DOHH2 (cell line): ENCODE data around the gene ACTR6.

Experiments used
- H3F3A ChIP-seq: fragments of 200-600 bp; sonication (generic), shearing (Covaris generic); 2 replicates; pipeline ENCODE4 v1.6.0; 2016; ENCODE audit warnings: antibody characterized with exemption, mild to moderate bottlenecking; ENCODE audit not compliant: control insufficient read depth, insufficient read depth
- H3K27ac ChIP-seq: fragments of 200-600 bp; sonication (generic); 2 replicates; pipeline ENCODE4 v1.5.1; 2014; ENCODE audit warnings: low read depth, mild to moderate bottlenecking, low read length, moderate library complexity
- H3K27me3 ChIP-seq: fragments of 200-600 bp; sonication (generic); 2 replicates; pipeline ENCODE4 v1.6.1; 2014; ENCODE audit warnings: mild to moderate bottlenecking, low read length, mixed read lengths; ENCODE audit not compliant: control insufficient read depth
- H3K36me3 ChIP-seq: fragments of 200-600 bp; sonication (generic); 2 replicates; pipeline ENCODE4 v1.6.1; 2014; ENCODE audit warnings: mild to moderate bottlenecking, low read length, moderate library complexity, mixed read lengths; ENCODE audit not compliant: control insufficient read depth
- H3K4me1 ChIP-seq: fragments of 200-600 bp; sonication (generic); 2 replicates; pipeline ENCODE4 v1.6.1; 2014; ENCODE audit warnings: mild to moderate bottlenecking, low read length, mixed read lengths; ENCODE audit not compliant: control insufficient read depth
- H3K4me2 ChIP-seq: fragments of 200-600 bp; sonication (generic); 2 replicates; pipeline ENCODE4 v1.6.0; 2014; ENCODE audit warnings: mild to moderate bottlenecking, low read length, moderate library complexity
- H3K4me3 ChIP-seq: fragments of 200-600 bp; sonication (generic); 2 replicates; pipeline ENCODE4 v1.5.1; 2014; ENCODE audit warnings: mild to moderate bottlenecking, low read length, mixed read lengths
- H3K79me2 ChIP-seq: fragments of 200-600 bp; sonication (generic); 2 replicates; pipeline ENCODE4 v1.6.1; 2014; ENCODE audit warnings: mild to moderate bottlenecking, low read length, mixed read lengths; ENCODE audit not compliant: control insufficient read depth
- H3K9me2 ChIP-seq: fragments of 200-600 bp; sonication (generic); replicated peaks from 2 replicates; pipeline ENCODE4 v1.6.1; 2014; ENCODE audit warnings: mild to moderate bottlenecking, low read length, mixed read lengths; ENCODE audit not compliant: control insufficient read depth
- H3K9me3 ChIP-seq: fragments of 200-600 bp; sonication (generic); 2 replicates; pipeline ENCODE4 v1.6.1; 2014; ENCODE audit warnings: antibody characterized with exemption, low read length, mixed read lengths; ENCODE audit not compliant: control insufficient read depth, insufficient read depth
- H4K20me1 ChIP-seq: fragments of 200-600 bp; sonication (generic); 2 replicates; pipeline ENCODE4 v1.6.0; 2014; ENCODE audit warnings: low read depth, mild to moderate bottlenecking, antibody characterized with exemption, low read length, moderate library complexity; ENCODE audit not compliant: control insufficient read depth, insufficient read depth
- EZH2phosphoT487 ChIP-seq: fragments of 200-600 bp; sonication (generic); IDR thresholded peaks from 2 replicates; pipeline ENCODE4 v1.6.1; 2017; ENCODE audit warnings: borderline replicate concordance, mild to moderate bottlenecking, antibody characterized with exemption, low read length, moderate library complexity, mixed read lengths
- TF ChIP-seq, protein P1 (sequence below): fragments of 200-600 bp; sonication (generic); IDR thresholded peaks from one replicate; pipeline ENCODE4 v1.5.1; 2014; ENCODE audit warnings: antibody characterized with exemption, mild to moderate bottlenecking, low read depth, low read length; ENCODE audit not compliant: poor library complexity, severe bottlenecking

Gene ACTR6

DNA sequence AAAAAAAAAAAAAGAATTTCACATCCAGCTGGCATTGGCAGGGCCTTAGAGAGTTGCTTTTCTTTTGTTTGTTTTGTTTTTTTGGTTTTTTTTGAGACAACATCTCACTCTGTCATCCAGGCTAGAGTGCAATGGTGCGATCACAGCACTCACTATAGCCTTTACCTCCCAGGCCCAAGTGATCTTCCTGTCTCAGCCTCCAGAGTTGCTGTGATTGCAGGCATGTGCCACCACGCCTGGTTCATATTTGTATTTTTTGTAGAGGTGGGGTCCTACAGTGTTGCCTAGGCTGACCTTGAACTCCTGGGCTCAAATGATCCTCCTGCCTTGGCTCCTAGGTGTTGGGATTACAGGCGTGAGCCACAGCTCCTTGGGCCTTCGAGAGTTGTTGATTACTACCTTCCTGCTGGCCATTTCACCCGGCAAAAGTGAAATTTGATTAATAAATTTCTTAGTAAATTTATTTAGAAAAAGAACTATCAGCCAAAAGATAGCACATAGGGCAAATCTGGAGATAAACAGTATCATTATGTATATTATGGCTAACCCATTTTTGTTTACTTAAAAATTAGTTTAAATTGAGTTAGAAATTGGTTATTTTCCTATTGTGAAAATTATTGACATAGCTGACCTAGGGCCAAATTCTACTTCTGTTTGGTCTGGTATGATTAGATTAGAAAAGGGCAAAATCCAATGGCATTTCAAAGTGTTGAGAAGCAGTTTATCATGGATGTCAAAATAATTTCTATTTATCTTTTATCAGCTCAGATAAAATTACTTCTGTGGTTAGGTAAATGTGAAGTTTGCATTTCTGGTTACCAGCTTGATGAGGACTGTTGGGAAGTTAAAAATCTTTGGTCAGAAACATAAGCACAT is 12.6 kb downstream of the ACTR6 start:
- no peaks in the 10 kb centered on the region for H4K20me1 ChIP-seq
- H3K4me1 ChIP-seq: no peaks in the 10 kb centered on the region
- H3F3A ChIP-seq: peaks cover 4% of the 10 kb centered on the region; the same call in 1 of the 2 replicates
- H3K27ac ChIP-seq: no peak overlapping the region
- no peaks in the 10 kb centered on the region for H3K9me3 ChIP-seq
- TF ChIP-seq EZH2phosphoT487: no peak
- TF ChIP-seq, protein P1, sequence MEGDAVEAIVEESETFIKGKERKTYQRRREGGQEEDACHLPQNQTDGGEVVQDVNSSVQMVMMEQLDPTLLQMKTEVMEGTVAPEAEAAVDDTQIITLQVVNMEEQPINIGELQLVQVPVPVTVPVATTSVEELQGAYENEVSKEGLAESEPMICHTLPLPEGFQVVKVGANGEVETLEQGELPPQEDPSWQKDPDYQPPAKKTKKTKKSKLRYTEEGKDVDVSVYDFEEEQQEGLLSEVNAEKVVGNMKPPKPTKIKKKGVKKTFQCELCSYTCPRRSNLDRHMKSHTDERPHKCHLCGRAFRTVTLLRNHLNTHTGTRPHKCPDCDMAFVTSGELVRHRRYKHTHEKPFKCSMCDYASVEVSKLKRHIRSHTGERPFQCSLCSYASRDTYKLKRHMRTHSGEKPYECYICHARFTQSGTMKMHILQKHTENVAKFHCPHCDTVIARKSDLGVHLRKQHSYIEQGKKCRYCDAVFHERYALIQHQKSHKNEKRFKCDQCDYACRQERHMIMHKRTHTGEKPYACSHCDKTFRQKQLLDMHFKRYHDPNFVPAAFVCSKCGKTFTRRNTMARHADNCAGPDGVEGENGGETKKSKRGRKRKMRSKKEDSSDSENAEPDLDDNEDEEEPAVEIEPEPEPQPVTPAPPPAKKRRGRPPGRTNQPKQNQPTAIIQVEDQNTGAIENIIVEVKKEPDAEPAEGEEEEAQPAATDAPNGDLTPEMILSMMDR: no peak
- no peaks in the 10 kb centered on the region for H3K9me2 ChIP-seq
- H3K27me3 ChIP-seq: no peaks in the 10 kb centered on the region
- no peak overlapping the region for H3K4me3 ChIP-seq
- no peaks in the 10 kb centered on the region for H3K79me2 ChIP-seq
- no peak overlapping the region for H3K4me2 ChIP-seq
- peaks cover 56% of the 10 kb centered on the region for H3K36me3 ChIP-seq

DNA sequence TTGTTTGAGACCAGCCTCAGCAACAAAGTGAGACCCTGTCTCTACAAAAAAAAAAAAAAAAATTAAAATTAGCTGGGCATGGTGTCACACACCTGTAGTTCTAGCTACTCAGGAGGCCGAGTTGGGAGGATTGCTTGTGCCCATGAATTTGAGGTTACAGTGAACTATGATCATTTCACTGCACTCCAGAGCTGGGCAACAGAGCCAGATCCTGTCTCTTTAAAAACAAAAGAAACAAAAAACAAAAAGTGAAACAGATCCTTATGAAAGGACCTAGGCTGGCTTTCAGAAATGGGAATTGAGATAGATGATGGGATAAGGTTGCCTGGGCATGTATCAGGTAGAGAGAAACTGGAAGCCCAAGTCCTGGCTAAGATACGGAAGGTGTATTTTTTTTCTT is 13.9 kb downstream of the ACTR6 start:
- Histone ChIP-seq H3K27me3 (no peaks in the 10 kb centered on the region), H3K27ac (no peak overlapping the region), H3K9me3 (no peaks in the 10 kb centered on the region), H3K4me1 (no peaks in the 10 kb centered on the region), H3K79me2 (no peaks in the 10 kb centered on the region), H3K4me2 (no peak overlapping the region), H3F3A (peaks cover 4% of the 10 kb centered on the region; the same call in 1 of the 2 replicates), H3K9me2 (no peaks in the 10 kb centered on the region), H3K4me3 (no peak overlapping the region), H3K36me3 (peaks cover 57% of the 10 kb centered on the region), H4K20me1 (no peaks in the 10 kb centered on the region)
- TF ChIP-seq, protein P1: no peak
- no peak for TF ChIP-seq EZH2phosphoT487

DNA sequence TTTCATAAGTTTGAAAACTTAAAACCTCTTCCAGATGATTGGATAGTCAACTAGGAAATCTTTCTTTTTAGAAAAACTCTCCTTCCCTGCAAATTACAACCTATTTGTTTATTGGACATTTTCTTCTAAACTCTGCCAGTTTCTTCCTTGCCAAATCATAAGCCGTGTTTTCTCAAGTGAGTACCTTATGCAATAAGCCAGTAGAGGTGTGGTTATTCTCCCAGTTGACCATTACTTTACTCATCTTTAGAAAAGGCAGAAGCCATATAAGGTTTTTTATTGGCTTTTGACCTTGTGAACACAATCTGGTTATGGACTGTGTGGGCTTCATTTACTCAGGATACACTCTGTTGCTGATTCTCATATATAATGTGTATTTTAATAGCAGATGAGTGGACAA is 14.6 kb downstream of the ACTR6 start:
- TF ChIP-seq, protein P1: no peak
- TF ChIP-seq EZH2phosphoT487: no peak
- H3K9me3 ChIP-seq: no peaks in the 10 kb centered on the region
- H3K79me2 ChIP-seq: no peaks in the 10 kb centered on the region
- peaks cover 59% of the 10 kb centered on the region for H3K36me3 ChIP-seq
- H3K4me2 ChIP-seq: no peak overlapping the region
- no peaks in the 10 kb centered on the region for H3K4me1 ChIP-seq
- H3K9me2 ChIP-seq: no peaks in the 10 kb centered on the region
- H3K27ac ChIP-seq: no peak overlapping the region
- no peaks in the 10 kb centered on the region for H3K27me3 ChIP-seq
- H3F3A ChIP-seq: peaks cover 4% of the 10 kb centered on the region; the same call in 1 of the 2 replicates
- H4K20me1 ChIP-seq: no peaks in the 10 kb centered on the region
- H3K4me3 ChIP-seq: no peak overlapping the region
